Activated CD8-positive, alpha-beta memory T cell treated with anti-CD3 and anti-CD28 coated beads for 36 hours (primary cell): ENCODE measurements around the gene CDC42BPA. TPM values are rescaled to one million over a fixed set of nuclear protein-coding genes. Genes with fewer than 3 reads are reported as not detected.

ENCODE experiments used
- CTCF ChIA-PET: fragments of 350-600 bp; sonication (Branson Sonifier 250); formaldehyde crosslinking; loops from one replicate; lab custom pipeline; 2021; ENCODE audit warnings: antibody characterized with exemption; lab: Charles Lee
- POLR2A ChIA-PET: fragments of 350-600 bp; sonication (Branson Sonifier 250); formaldehyde crosslinking; loops from one replicate; lab custom pipeline; 2021; ENCODE audit warnings: antibody characterized with exemption; lab: Charles Lee
- total RNA-seq, 2 experiments: library from RNA; stranded (reverse); gene quantifications; one replicate each; pipeline ENCODE4 v1.2.3, GENCODE V29; 2021

CDC42BPA gene
- total RNA-seq, 2 experiments from 2014 or later: 0.84 to 1.3 TPM

- ChIA-PET POLR2A (no interaction called here), CTCF (no interaction called here)
Measured at GRCh38 chr1:226979115-226979516, 339.2 kb downstream of the CDC42BPA start.

GRCh38 chr1:226978432-226979114 lies 339.7 kb downstream of the CDC42BPA start:
- CTCF ChIA-PET: no interaction called here
- POLR2A ChIA-PET: no interaction called here

DNA sequence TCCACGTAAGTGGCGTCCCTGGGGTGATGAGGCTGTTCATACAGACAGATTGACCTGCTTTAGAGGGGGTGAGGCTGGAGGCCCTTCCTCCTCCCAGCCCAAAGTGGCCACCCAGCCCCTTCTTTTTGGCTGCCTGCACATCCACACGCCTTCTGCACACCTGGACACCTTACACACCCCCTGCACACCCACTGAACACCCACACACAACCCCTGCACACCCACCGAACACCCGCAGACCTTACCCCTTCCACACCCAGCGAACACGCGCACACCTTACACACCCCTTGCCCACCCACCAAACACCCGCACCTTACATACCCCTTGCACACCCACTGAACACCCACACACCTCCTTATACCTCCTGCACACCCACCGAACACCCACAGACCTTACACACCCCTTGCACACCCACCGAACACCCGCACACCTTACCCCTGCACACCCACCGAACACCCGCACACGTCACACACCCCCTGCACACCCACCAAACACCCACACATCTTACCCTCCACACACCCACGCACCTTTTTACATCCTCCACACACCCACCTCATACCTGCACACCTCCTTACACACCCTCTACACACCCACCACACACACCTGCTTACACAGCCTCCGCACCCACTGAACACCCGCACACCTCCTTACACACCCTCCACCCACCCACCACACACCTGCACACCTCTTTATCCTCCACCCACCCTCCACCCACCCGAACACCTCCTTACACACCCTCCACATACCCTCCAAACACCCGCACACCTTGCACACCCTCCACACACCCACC lies 340.5 kb downstream of the CDC42BPA start:
- POLR2A ChIA-PET: no interaction called here
- CTCF ChIA-PET: no interaction called here

GRCh38 chr1:226976978-226977642 lies 341.2 kb downstream of the CDC42BPA start:
- ChIA-PET CTCF (no interaction called here), POLR2A (no interaction called here)

DNA sequence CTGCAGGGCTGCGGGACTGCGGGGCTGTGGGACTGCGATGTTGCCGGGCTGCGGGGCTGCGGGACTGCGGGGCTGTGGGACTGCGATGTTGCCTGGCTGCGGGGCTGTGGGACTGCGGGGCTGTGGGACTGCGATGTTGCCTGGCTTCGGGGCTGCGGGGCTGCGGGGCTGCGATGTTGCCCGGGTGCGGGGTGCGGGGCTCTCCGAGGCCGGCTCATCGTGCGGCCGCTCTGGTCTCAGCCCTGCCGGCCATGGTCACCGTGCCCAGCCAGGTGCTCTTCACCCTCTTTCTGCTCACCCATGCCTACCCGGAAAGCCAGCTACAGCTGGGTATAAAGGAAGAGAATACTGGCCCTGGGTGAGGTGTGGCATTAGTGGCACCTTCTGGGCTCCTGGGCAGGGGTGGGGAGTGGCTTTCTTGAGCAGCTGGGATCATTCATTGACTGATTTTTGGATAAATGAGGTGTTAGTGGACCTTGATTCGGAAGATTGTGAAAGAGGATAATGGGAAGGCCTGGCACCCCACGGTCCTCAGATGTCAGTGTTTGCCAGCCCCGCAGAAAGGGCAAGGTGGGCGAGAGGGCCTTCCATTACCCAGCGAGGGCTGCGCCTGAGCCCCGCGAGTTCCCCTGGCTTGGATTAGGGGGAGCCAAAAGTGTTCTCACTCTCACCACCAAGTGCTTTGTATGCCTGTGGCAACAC lies 341.9 kb downstream of the CDC42BPA start:
- POLR2A ChIA-PET: no interaction called here

DNA sequence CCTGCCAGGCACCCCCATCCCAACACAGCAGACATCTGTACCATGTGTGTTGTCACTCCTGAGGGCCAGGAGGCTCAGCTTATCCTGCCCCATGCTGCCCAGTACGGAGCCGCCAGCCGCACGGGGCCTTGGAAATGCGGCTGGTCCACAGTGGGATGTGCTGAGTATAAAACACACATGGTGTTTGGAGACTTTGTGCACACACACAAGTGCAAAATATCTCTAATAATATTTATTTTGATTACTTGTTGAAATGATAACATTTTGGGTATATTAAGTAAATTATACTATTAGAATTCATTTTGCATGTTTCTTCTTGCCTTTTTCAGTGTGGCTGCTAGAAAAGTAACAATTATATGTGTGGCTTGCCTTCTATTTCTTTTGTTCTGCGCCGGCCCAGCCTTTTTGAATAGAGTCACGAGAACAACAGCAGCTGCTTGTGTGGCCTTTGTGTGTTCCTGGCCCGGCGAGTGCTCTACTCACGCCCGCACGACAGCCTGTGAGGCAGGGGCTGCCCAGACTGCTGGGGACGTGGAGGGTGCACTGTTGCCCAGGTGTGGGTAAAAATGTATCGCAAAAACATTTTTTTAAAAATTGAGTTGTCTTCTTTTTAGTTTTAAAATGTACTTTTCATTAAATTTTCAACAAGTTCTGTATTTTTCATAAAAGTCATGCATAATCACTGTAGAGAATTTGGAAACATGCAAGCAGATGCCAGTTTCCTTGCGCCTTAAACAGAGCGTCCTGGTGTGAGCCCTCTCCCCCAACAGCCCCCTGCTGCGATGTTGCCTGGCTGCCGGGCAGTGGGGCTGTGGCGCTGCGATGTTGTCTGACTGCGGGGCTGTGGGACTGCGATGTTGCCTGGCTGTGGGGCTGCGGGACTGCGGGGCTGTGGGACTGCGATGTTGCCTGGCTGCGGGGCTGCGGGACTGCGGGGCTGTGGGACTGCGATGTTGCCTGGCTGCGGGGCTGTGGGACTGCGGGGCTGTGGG lies 342.7 kb downstream of the CDC42BPA start:
- ChIA-PET POLR2A (no interaction called here), CTCF (no interaction called here)

More for the DNA sequence above, 341.9 kb downstream of the CDC42BPA start:
- CTCF ChIA-PET: no interaction called here

- CTCF ChIA-PET: no interaction called here
Measured at GRCh38 chr1:226974544-226975258, 343.6 kb downstream of the CDC42BPA start.

DNA sequence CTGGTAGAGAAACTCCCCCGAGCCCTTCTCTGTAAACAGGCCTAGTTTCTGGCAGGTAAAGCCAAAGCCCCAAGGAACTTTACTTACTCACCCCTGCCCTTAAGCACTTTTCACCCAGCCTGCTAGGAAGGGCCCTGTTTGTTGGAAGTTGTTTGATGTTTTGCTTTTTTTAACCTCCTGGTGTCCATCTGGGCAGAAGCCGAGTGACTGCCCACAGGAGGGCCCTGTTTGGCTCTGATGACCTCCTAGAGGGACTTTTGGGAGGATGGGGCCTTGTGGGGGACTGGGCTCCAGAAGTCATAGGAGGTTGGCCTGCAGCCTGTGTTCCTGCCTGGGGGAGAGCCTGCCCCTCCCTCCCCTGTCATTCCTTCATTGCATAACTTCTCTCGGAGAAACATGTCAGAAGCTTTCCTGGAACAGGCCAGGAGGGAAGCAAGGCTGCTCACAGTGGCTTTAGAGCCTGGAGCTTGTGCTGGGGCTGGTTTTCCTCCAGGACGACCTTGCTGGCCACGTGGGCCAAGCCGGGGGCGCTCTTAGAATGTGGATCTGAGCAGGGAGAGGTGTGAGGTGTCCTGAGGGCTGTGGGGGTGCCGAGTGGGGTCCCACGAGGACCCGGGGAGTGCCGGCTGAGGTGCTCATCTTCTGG lies 344.3 kb downstream of the CDC42BPA start:
- ChIA-PET POLR2A (no interaction called here), CTCF (no interaction called here)

More at GRCh38 chr1:226974544-226975258, 343.6 kb downstream of the CDC42BPA start:
- POLR2A ChIA-PET: no interaction called here

DNA sequence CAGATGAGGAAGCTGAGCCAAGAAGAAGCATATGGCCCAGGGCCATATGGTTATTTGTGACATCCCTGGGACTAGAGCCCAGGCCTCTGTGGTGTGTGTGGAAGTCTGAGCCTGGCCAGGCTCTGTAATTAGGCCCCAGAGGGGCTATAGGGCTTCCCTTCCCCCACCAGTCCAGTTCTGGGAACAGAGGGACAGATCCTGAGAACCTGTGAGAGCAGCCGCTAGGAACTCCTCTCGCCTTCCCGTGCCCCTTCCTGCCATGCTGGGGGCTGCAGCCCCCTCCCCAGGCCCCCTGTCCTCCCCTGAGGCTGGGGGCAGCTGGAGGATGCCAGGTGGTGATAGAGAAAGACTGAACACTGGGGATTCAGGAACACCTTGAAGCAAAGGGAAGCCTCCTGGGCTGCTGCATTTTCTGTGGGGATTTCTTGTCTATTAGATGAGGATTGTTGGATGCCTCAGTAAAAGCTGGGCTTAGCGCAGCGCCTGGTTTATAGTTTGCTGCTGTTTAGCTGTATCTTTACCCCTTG lies 344.9 kb downstream of the CDC42BPA start:
- ChIA-PET POLR2A (no interaction called here), CTCF (no interaction called here)

DNA sequence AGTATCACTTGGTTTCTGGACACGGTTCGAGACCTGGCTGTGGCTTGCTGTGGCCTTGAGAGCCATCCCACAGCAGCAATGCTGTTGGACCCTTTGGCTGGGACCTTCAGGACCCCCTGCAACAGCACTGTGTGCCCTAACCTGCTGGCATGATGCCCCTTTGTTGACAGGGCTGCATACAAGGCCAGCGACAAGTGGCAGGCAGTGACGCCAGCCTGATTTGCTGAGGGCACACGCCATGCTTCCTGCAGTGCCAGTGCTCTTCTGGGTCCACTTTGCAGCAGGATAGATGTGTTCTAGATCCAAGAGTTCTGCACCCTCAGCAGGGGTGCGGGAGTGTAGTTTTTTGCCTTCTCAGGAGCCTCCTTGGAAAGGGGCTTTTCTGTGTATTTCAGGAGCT lies 345.4 kb downstream of the CDC42BPA start:
- CTCF ChIA-PET: no interaction called here
- POLR2A ChIA-PET: no interaction called here

GRCh38 chr1:226971765-226972164 lies 346.5 kb downstream of the CDC42BPA start:
- CTCF ChIA-PET: no interaction called here

GRCh38 chr1:226967665-226968064 lies 350.6 kb downstream of the CDC42BPA start:
- POLR2A ChIA-PET: no interaction called here
- CTCF ChIA-PET: no interaction called here

More at GRCh38 chr1:226971765-226972164, 346.5 kb downstream of the CDC42BPA start:
- POLR2A ChIA-PET: no interaction called here

- ChIA-PET POLR2A (no interaction called here), CTCF (no interaction called here)
Measured at GRCh38 chr1:226966683-226967082, 351.6 kb downstream of the CDC42BPA start.

GRCh38 chr1:226965581-226966440 lies 352.5 kb downstream of the CDC42BPA start:
- ChIA-PET CTCF (no interaction called here), POLR2A (no interaction called here)

DNA sequence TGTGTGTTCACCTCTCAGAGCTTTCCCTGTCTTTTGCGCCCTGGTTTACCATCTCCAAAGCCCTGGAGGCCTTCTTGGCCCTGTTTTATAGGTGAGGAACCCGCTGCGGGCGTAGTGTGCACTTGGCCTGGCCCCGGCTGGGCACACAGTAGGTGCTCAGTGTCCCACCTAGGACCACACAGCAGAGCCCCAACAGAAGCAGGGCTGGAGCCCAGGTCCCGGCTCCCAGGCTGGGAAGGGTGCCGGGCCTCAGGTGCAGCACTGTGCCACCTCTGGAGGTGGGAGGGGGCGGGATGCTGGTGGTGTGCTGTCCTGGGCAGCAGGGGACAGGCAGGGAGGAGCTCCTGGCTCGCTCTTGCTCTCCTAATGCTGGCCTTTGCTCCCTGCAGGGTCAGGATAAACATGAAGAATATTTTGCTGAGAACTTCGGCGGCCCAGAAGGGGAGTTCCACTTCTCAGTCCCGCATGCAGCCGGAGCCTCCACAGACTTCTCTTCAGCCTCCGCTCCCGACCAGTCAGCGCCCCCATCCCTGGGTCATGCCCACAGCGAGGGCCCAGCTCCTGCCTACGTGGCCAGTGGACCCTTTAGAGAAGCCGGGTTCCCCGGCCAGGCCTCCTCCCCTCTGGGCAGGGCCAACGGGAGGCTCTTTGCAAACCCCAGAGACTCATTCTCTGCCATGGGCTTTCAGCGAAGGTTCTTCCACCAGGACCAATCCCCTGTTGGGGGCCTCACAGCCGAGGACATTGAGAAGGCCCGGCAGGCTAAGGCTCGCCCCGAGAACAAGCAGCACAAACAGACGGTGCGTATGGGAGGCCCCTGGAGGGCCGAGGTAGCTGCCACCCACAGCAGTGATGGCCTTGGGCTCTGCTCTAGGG lies 353.4 kb downstream of the CDC42BPA start:
- POLR2A ChIA-PET: no interaction called here
- CTCF ChIA-PET: no interaction called here

GRCh38 chr1:226964068-226964425 lies 354.2 kb downstream of the CDC42BPA start:
- CTCF ChIA-PET: no interaction called here
- POLR2A ChIA-PET: no interaction called here
